NK-92 (cell line): ENCODE results near the gene OGFR.

Source experiments
- DNase-seq: peaks from one replicate; lab custom pipeline; 2025; ENCODE audit not compliant: unreplicated experiment; lab: John Stamatoyannopoulos, UW

OGFR gene

GRCh38 chr20:62769346-62770071 lies 35.1 kb upstream of the OGFR start:
- DNase-seq: no peak

- DNase-seq: no peak
Observed at GRCh38 chr20:62770111-62770910, 34.3 kb upstream of the OGFR start.

GRCh38 chr20:62770916-62771315 lies 33.7 kb upstream of the OGFR start:
- no peak for DNase-seq

GRCh38 chr20:62771396-62772102 lies 33.1 kb upstream of the OGFR start:
- no peak for DNase-seq

GRCh38 chr20:62772103-62772611 lies 32.5 kb upstream of the OGFR start:
- DNase-seq: no peak

GRCh38 chr20:62772619-62772989 lies 32.0 kb upstream of the OGFR start:
- no peak for DNase-seq

- no peak for DNase-seq
Observed at GRCh38 chr20:62772990-62773844, 31.4 kb upstream of the OGFR start.

GRCh38 chr20:62773845-62774714 lies 30.6 kb upstream of the OGFR start:
- no peak for DNase-seq

GRCh38 chr20:62774762-62775161 lies 29.9 kb upstream of the OGFR start:
- DNase-seq: no peak

GRCh38 chr20:62775206-62775605 lies 29.4 kb upstream of the OGFR start:
- no peak for DNase-seq

- DNase-seq: no peak
Observed at GRCh38 chr20:62776035-62776691, 28.5 kb upstream of the OGFR start.

GRCh38 chr20:62776692-62777527 lies 27.7 kb upstream of the OGFR start:
- DNase-seq: no peak

- no peak for DNase-seq
Observed at GRCh38 chr20:62777528-62777830, 27.2 kb upstream of the OGFR start.

- DNase-seq: no peak
Observed at GRCh38 chr20:62778058-62778457, 26.6 kb upstream of the OGFR start.

- DNase-seq: no peak
Observed at GRCh38 chr20:62778601-62779416, 25.8 kb upstream of the OGFR start.

GRCh38 chr20:62779417-62779685 lies 25.3 kb upstream of the OGFR start:
- DNase-seq: no peak

- no peak for DNase-seq
Observed at GRCh38 chr20:62780204-62780603, 24.4 kb upstream of the OGFR start.

GRCh38 chr20:62780696-62781095 lies 23.9 kb upstream of the OGFR start:
- no peak for DNase-seq
